ENCODE data around the gene TOGARAM1.

TOGARAM1 gene

GRCh38 chr14:45096218-45096617 lies 134.2 kb downstream of the TOGARAM1 start:
- TF ChIP-seq CTCF (IDR thresholded peaks at IDR 0.05) = no peak

DNA sequence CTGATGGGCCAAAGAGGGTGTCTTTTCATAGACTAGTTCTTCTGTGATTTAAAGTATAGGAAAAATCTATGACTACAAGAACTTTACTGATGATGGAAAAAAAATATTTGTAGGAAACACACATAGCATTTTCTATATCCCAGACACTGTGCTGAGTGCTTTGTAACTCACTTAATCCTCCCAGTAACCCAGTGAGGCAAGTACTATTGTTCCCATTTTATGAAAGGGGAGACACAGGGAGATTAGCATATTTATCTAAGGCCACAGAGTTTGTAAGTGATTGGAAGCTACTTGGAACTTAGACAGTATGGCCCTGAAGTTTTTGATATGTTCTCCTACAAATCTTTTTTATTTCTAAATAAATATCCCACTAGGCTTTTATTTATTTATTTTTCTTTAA lies 141.8 kb downstream of the TOGARAM1 start:
- TF ChIP-seq CTCF (IDR thresholded peaks at IDR 0.05) = no peak

GRCh38 chr14:45104561-45104960 lies 142.6 kb downstream of the TOGARAM1 start:
- no peak for TF ChIP-seq CTCF (IDR thresholded peaks at IDR 0.05)

DNA sequence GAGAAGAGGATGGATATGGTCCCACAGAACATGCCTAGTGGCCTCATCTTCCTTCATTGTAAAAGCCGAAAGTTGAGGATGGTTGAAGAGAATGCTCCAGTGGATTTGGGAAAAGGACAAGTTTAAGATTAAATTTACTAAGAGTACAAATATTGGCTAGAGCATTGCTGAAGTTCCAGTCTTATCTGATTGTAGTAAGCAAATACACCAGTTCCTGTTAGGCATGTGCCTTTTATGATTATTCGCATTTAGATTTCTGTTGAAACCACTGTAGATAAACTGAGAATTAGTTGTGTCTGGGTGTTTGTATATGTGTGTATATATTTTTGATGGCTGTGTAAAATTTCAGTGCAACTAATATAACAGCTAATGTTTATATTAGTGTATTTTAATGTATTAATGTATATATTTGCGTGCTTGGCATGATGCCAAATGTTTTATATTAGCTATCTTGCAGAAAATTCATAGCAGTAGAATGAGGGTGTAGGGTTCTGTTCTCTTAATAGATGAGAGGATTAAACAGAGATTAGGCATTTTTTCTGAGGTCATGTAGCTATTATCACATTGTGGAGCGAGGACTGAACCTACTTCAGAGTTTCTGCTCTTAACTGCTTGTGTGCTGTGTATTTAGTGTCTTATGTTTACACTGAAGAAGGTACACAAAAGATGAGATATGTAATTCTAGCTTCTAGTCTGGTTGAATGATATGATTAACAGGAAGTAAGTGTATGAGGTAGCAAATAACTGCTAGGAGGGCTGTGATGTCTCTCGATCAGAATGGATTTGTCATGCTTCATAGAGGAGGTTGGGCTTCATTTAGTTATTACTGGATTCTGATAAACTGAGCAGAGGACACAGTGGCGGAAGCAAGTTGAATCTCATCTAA lies 151.1 kb downstream of the TOGARAM1 start:
- no peak for TF ChIP-seq CTCF (IDR thresholded peaks at IDR 0.05)

GRCh38 chr14:45114327-45114726 lies 152.3 kb downstream of the TOGARAM1 start:
- TF ChIP-seq CTCF (IDR thresholded peaks at IDR 0.05) = no peak

DNA sequence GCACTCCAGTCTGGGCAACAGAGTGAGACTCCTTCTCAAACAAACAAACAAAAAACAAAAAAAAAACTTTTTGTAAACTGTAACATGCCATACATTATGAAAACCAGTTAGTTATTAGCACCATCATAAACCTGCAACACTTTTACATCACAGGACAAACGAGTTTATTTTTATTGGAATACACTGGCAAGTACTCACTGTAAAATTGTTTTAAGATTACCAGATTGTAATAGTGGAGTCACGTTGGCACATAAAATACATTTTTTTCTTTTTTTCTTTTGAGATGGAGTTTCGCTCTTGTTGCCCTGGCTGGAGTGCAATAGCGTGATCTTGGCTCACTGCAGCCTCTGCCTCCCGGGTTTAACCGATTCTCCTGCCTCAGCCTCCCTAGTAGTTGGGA lies 156.6 kb downstream of the TOGARAM1 start:
- TF ChIP-seq CTCF (IDR thresholded peaks at IDR 0.05) = no peak

DNA sequence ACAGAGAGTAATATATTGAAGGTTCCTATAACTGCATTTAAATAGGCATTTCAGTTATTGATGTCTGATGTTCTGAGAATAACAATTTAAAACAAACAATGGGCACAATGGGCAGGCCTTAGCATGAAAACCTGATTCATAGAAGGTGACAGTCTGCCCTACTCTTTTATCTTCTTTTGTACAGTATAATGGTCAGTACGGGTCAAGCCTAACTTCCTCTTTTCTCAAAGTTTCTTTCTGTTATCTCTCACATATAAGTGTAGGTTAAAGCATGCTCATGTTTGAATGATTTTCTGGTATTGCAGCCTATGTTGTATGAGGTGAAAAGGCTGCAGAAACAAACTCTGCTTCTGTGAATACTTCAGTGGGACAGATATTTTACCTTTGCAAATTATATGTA lies 158.1 kb downstream of the TOGARAM1 start:
- no peak for TF ChIP-seq CTCF (IDR thresholded peaks at IDR 0.05)

All from LNCAP (cell line).